Mesothelial cell of epicardium (in vitro differentiated cells): Measurements from ENCODE around the gene SCN2B. TPM values are rescaled to one million over a fixed set of nuclear protein-coding genes. Genes with fewer than 3 reads are reported as not detected.

Source experiments
- DNase-seq, 2 experiments: peaks; one replicate each; pipeline ENCODE4 v3.0.0; 2021; ENCODE audit warnings: low spot score in 2 of 2; ENCODE audit not compliant: unreplicated experiment in 2 of 2
- H3K27ac Mint-ChIP-seq: 2 replicates; pipeline ENCODE4 v1.8.0; 2021; ENCODE audit warnings: mixed read lengths
- H3K27me3 Mint-ChIP-seq: 2 replicates; pipeline ENCODE4 v1.8.0; 2021; ENCODE audit warnings: low read depth, mixed read lengths
- H3K36me3 Mint-ChIP-seq: 2 replicates; pipeline ENCODE4 v1.8.0; 2021; ENCODE audit warnings: mixed read lengths
- H3K4me1 Mint-ChIP-seq: 2 replicates; pipeline ENCODE4 v1.8.0; 2021; ENCODE audit warnings: mixed read lengths
- H3K4me3 Mint-ChIP-seq: 2 replicates; pipeline ENCODE4 v1.8.0; 2021; ENCODE audit warnings: mild to moderate bottlenecking, moderate library complexity, mixed read lengths
- H3K9me3 Mint-ChIP-seq: 2 replicates; pipeline ENCODE4 v1.8.0; 2021; ENCODE audit warnings: mixed read lengths
- CTCF ChIP-seq: fragments of 200-600 bp; sonication (generic); IDR thresholded peaks from one replicate; pipeline ENCODE4 v1.5.0; 2021; ENCODE audit warnings: antibody characterized with exemption; ENCODE audit not compliant: unreplicated experiment
- total RNA-seq: library from RNA; stranded (reverse); gene quantifications from 3 replicates; pipeline ENCODE4 v1.2.1, GENCODE V29; 2021

Gene SCN2B
- total RNA-seq, 1 donor from 2014 or later = 2.3 TPM

DNA sequence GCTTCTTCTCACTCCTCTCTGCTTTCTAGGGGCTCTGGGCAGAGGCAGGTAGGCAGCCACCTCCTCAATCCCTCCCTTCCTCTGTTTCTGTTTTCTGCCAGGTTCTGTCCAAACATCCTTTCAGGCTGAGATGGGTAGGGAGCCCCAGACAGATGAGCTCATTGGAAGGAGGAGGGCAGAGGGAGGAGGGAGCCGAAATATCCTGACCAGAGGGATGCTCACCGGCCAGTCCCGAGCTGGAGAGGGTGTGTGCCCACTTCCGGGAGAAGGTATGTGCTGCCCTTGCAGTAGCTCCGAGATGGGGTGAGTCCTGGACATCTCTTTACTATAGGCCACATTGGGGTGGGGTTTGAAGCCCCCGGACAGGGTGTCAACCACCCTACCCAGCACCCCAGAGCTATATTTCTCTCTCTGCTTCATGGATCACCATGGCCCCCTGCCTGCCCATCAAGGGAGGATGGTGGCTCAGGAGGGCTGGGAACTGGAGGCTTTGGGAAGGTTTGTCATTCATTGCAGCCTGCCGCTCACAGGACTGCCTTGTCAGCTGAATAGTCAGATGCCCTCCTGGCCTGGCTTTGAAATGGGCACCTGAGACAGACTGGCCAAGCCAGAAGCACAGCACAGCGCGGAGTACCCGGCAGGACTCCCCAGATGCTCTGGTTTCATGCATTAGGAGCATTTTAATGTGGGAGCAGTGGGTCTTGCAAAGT is 19.1 kb downstream of the SCN2B start:
- no peak overlapping the region for H3K27ac Mint-ChIP-seq
- H3K36me3 Mint-ChIP-seq = no peaks in the 10 kb centered on the region
- no peak for TF ChIP-seq CTCF
- no peaks in the 10 kb centered on the region for H3K9me3 Mint-ChIP-seq
- peaks cover 14% of the 10 kb centered on the region for H3K4me1 Mint-ChIP-seq
- H3K27me3 Mint-ChIP-seq = peaks cover 98% of the 10 kb centered on the region
- no peak overlapping the region for H3K4me3 Mint-ChIP-seq
- no peak for DNase-seq

GRCh38 chr11:118156531-118157185 is 19.8 kb downstream of the SCN2B start:
- no peak for DNase-seq
- no peak overlapping the region for H3K4me3 Mint-ChIP-seq
- H3K36me3 Mint-ChIP-seq = no peaks in the 10 kb centered on the region
- H3K4me1 Mint-ChIP-seq = peaks cover 15% of the 10 kb centered on the region
- no peaks in the 10 kb centered on the region for H3K9me3 Mint-ChIP-seq
- TF ChIP-seq CTCF = no peak
- peaks cover 98% of the 10 kb centered on the region for H3K27me3 Mint-ChIP-seq
- H3K27ac Mint-ChIP-seq = no peak overlapping the region

DNA sequence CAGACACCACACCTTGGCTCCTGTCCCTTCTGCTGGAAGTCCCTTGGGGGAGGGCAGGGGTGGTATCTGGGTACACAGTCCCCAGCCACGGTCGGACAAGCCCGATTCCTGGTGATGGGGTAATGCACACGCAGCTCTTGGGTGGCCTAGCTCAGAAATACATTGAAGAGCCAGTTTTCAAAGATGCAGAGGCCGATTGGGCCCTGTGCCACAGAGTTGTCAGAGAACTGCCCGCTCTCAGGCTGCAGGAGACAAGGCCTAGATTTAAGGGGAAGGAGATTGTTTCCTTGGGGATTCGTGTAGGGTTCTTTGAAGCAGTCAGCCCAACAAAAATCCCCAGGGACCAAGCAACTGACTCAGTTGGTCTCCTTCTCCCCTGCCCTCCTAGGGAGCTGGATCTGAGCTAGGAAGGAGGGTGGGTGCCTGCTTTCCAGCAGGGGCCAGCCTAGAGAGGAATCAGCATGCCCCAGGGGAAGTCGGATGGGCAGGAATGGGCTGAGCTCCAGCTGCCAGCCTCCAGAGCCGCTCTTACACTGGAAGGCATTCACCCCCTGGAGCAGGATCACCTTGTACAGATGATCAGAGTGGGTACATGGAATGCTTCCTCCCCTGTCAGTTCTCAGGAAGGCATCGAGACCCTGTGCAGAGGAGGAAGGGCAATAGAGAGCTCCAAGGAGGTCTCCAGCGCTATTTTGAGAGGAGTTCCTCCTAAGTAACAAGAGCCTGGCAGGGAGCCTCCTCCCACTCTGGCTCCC is 20.5 kb downstream of the SCN2B start:
- Mint-ChIP-seq H3K27ac (no peak overlapping the region), H3K27me3 (peaks cover 98% of the 10 kb centered on the region), H3K4me3 (no peak overlapping the region), H3K4me1 (peaks cover 19% of the 10 kb centered on the region), H3K36me3 (no peaks in the 10 kb centered on the region), H3K9me3 (no peaks in the 10 kb centered on the region)
- DNase-seq = no peak
- TF ChIP-seq CTCF = no peak

- DNase-seq = no peak
- Mint-ChIP-seq H3K36me3 (no peaks in the 10 kb centered on the region), H3K27ac (no peak overlapping the region), H3K27me3 (peaks cover 98% of the 10 kb centered on the region), H3K4me1 (peaks cover 19% of the 10 kb centered on the region), H3K4me3 (no peak overlapping the region), H3K9me3 (no peaks in the 10 kb centered on the region)
- no peak for TF ChIP-seq CTCF
Measured at GRCh38 chr11:118154641-118155040, 21.8 kb downstream of the SCN2B start.

- Mint-ChIP-seq H3K36me3 (no peaks in the 10 kb centered on the region), H3K4me1 (peaks cover 19% of the 10 kb centered on the region), H3K4me3 (peak overlapping the region; percentile 66), H3K27ac (no peak overlapping the region), H3K9me3 (no peaks in the 10 kb centered on the region), H3K27me3 (peaks cover 98% of the 10 kb centered on the region)
- TF ChIP-seq CTCF = no peak
- no peak for DNase-seq
Measured at GRCh38 chr11:118153976-118154375, 22.5 kb downstream of the SCN2B start.
